IPS-NIHi7 (cell line): ENCODE measurements around the gene KRT85.
"Not testable (repeated sequence)": the region's sequence is repeated elsewhere in the genome, so short reads cannot be mapped to it uniquely, and the experiment has no call there.

ENCODE experiments used
- DNase-seq: peaks from one replicate; pipeline ENCODE4 v3.0.0; 2012; ENCODE audit warnings: mixed read lengths; ENCODE audit errors: extremely low spot score

KRT85 gene

GRCh38 chr12:52349196-52349595 is 18.1 kb downstream of the KRT85 start:
- DNase-seq: no peak

DNA sequence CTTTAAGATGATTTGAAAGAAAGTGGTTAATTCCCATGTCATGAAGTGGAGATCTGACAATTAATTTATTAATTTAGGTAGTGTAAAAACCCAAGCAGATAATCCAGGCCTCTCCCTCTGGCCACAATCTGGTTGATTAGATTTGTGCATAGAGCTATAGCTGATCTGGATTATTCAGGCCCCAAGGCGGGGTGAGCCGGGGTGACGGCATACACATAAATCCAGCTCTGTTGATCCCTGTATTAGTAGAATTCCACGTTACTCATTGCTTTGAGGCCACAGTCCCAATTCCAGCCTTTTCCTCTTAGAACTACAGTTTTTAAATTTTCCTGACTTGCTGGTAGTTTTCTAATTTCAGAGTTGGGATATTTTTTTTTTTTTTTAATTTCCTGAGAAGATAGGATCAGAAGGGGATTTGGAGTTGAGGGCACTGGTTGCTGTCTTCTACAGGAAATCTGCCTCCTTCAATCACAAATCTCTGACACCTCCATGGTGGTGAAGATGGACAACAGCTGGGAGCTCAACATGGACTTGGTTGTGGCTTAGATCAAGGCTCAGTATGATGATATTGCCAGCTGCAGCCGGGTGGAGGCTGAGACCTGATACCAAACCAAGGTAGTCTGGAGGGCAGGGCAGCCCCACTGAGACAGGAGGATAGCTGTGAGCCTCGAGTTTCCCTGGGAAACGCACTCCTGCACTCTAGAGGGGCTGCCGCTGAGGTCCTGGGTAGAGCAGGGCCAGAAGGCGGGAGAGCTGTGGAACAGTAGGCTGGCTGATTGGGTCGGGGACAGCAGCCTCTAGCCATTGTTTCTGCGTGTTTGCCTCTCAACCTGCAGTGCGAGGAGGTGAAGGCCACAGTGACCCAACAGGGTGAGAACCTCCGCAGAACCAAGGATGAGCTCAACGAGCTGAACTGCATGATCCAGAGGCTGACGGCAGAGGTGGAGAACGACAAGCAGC is 19.4 kb downstream of the KRT85 start:
- no peak for DNase-seq

GRCh38 chr12:52347016-52347415 is 20.3 kb downstream of the KRT85 start:
- DNase-seq: no peak

DNA sequence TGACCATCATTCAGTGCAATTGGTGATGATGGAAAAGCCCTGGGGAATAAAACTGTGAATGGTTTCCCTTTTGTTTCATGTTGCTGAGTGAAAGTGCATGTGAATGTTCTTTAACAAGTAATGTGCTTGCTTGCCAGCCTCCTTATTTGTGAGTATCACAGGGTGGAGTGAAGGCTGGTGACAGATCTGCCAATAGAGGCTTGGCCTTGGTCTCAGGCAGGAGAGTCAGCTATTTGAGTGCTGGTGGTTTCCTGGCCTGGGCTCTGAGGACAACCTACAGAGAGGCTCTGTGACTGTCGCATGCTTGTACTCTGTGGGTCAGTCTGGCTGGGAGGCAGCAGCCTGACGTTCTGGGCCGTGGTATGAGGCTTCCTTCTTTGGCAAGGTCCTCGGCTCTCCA is 20.7 kb downstream of the KRT85 start:
- no peak for DNase-seq

GRCh38 chr12:52345041-52345440 is 22.2 kb downstream of the KRT85 start:
- DNase-seq: not testable (repeated sequence)

DNA sequence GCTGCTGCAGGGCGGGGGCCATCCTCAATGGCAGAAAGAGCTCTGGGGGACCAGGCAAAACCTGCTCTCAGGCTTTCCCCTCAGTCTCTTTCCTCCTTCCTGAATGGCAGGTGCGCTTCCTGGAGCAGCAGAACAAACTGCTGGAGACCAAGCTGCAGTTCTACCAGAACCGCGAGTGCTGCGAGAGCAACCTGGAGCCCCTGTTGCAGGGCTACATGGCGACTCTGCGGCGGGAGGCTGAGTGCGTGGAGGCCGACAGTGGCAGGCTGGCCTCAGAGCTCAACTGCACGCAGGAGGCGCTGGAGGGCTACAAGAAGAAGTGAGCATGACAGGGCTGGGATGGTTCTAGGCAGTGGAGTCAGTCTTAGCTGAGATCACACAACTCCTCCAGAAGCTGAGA is 23.2 kb downstream of the KRT85 start:
- no peak for DNase-seq

DNA sequence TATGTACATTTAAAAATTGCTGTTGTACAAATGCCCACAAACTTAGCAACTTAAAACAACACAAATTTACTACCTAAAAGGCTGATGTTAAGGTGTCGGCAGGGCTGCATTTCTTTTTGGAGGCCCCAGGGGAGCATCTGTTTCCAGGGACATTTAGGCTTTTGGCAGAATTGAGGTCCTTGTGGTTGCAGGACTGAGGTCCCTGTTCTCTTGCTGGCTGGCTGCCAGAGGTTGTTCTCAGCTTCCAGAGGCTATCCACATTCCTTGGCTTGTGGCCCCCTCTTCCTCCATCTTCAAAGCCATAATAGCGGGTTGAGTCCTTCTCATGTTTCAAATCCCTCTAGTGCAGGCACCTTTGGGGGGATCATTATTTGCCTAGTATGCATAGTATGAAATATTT is 23.7 kb downstream of the KRT85 start:
- DNase-seq: no peak

DNA sequence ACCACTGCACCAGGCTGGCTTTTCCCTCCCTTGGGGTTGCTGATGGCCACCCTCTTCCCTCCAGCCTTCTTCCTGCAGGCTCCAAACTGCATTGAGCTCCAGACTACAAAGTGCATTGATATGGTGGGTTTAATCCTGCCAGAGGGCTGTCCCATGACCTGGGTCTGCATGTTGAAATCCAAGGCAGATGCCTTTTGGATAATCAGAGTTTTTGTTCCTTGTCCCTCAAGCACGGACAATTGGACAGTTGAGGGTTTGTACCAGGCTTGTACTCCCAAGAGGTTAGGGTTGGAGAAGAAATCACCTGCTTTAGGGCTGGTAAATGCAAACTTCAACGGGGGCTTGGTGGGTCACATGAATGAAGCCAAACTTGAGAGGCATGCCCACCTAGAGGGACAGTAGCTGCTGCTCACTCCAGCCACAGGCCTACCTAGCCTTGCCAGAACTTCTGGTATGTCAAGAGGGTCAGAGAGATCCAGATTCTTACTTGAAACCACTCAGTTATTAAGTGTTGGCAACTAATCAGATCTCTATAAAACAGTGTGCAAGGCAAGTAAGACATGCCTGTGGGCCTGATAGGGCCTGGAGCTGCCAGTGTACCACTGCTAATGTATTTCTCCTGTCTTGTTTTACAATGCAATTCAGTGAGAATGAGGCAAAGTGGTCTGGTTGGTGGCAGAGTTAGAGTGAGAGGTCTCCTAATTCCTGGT is 24.3 kb downstream of the KRT85 start:
- DNase-seq: no peak

DNA sequence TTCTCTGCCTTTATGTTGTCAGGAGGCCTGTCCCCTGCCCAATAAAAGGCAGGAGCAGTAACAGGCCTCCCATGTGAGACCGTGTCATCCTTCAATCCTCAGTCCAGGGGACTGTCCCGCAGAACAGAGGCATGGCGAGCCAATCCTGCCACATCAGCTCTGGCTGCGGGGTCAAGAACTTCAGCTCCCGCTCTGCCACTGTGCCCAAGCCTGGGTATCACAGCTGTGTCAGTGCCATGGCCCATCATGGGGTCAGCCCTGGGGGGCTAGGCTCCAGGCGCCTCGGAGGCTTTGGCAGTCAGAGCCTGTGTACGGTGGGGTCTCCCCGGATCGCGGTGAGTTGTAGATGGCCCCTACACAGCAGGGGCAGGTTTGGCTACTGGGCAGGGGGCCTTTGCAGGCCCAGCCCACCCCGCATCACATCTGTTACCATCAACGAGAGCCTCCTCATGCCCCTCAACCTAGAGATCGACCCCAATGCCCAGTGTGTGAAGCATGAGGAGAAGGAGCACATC is 26.2 kb downstream of the KRT85 start:
- no peak for DNase-seq

GRCh38 chr12:52338241-52338960 is 28.9 kb downstream of the KRT85 start:
- no peak for DNase-seq

GRCh38 chr12:52337054-52337453 is 30.2 kb downstream of the KRT85 start:
- no peak for DNase-seq

GRCh38 chr12:52336641-52337040 is 30.6 kb downstream of the KRT85 start:
- DNase-seq: no peak

GRCh38 chr12:52335598-52336262 is 31.6 kb downstream of the KRT85 start:
- DNase-seq: no peak

GRCh38 chr12:52334185-52334584 is 33.1 kb downstream of the KRT85 start:
- no peak for DNase-seq

DNA sequence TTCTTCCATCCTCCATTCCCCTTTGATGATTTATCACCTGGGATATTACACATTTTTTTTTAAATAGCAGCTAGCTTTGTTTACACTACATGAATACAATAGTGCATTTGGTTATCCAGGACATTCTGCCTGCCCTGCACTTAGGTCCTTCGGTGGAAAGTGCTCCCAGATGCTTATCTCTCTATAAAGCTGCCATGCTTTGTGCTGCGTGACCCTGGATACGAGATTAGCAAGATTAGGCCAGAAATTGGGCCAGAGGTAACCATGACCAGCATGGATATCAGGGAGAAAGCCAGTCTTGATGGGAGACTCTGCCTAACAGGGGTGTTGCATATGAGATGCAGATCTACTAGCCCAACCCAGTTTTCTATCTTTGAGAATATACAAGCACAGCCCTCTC is 34.0 kb downstream of the KRT85 start:
- no peak for DNase-seq

- DNase-seq: no peak
Measured at GRCh38 chr12:52332381-52332780, 34.9 kb downstream of the KRT85 start.

GRCh38 chr12:52331833-52332232 is 35.4 kb downstream of the KRT85 start:
- no peak for DNase-seq

DNA sequence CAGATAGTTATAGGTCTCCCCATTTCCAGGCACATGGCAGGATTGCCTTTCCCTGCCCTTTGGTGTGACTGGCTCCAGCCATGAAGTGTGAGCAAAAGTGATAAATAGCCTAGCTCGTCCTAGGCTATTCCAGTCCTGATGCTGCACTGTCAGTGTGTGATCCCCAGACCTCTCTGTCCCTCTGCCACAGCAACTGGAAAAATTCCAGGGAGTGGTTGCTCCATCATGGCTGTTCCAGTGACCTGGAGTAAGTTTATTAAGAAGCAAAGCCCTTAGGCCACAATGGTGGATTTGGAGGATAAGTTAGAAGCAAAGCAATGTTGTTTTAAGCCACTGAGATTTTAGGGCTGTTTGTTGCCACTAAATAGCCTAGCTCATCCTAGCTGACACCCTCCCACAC is 36.2 kb downstream of the KRT85 start:
- no peak for DNase-seq

GRCh38 chr12:52327830-52328500 is 39.3 kb downstream of the KRT85 start:
- DNase-seq: no peak

- peak; percentile 93 for DNase-seq
Measured at GRCh38 chr12:52327052-52327829, 40.0 kb downstream of the KRT85 start.
